ENCODE measurements around the gene POLR2E.
A peak's percentile ranks its signal among the peaks of the same experiment; 100 is the strongest.

POLR2E gene

GRCh38 chr19:1109697-1110671 is 14.8 kb upstream of the POLR2E start:
- DNase-seq = no peak

- DNase-seq = no peak
Observed at GRCh38 chr19:1109032-1109551, 13.9 kb upstream of the POLR2E start.

DNA sequence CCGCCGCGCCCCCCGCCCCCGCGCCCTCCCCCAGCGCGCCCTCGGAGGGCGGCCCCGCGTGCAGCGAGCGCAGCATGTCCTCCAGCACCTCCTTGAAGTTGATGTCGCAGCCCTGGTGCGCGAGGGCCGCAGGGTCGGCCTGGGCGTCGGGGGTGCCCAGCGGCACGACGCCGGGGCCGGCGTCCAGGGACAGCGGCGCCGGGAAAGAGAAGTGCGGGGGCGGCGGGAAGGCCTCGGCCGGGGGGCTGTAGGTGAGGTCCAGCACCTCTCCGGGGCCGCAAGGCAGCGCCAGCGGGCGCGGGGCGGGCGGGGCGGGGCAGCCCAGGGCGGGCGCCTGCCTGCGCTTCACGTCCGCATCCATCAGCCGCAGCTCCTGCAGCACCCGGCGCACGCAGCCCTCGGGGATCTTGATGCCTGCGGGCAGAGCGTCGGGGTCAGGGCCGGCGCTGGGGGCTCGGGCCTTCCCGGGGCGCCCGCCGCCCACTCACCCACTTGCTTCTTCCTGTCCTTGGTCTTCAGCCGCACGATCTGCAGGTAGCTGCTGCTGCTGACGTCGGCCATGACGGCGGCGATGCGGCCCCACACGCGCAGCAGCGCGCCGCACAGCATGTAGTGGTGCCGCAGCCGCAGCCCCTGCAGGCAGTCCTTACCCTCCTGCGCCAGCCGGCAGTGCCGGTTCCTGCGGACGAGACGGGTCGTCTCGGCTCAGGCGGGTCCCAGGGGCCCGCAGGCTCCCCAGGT is 13.3 kb upstream of the POLR2E start:
- no peak for DNase-seq

- DNase-seq = no peak
Observed at GRCh38 chr19:1107661-1108261, 12.6 kb upstream of the POLR2E start.

GRCh38 chr19:1106841-1107660 is 11.9 kb upstream of the POLR2E start:
- DNase-seq = no peak

DNA sequence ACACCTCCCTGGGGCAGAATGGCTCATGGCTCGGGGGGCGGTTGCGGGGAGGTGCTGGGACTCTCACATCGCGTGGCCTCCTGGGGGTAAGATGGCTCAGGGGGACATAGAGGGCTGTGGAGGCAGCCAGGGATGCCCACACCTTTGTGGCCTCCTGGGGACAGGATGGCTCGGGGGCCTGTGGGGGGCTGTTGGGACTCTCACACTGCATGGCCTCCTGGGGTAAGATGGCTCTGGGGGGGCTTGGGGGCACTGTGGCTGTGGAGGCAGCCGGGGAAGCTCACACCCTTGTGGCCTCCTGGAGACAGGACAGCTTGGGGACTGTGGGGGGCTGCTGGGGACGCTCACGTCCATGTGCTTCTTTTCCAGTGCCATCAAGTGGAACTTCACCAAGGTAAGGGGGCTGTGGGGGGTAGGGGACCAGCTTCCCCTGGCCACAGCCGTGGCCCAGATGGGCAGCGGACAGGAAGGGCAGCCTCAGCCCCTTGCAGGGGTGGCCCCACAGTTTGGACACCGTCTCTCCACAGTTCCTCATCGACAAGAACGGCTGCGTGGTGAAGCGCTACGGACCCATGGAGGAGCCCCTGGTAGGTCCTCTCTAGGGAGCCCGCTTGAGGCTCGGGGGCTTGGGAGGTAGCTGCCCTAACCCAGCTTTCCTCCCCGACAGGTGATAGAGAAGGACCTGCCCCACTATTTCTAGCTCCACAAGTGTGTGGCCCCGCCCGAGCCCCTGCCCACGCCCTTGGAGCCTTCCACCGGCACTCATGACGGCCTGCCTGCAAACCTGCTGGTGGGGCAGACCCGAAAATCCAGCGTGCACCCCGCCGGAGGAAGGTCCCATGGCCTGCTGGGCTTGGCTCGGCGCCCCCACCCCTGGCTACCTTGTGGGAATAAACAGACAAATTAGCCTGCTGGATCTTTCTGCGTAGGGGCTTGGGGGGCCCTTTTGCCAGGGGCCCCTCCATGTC is 11.0 kb upstream of the POLR2E start:
- DNase-seq = no peak

GRCh38 chr19:1105008-1105872 is 10.1 kb upstream of the POLR2E start:
- DNase-seq = no peak

DNA sequence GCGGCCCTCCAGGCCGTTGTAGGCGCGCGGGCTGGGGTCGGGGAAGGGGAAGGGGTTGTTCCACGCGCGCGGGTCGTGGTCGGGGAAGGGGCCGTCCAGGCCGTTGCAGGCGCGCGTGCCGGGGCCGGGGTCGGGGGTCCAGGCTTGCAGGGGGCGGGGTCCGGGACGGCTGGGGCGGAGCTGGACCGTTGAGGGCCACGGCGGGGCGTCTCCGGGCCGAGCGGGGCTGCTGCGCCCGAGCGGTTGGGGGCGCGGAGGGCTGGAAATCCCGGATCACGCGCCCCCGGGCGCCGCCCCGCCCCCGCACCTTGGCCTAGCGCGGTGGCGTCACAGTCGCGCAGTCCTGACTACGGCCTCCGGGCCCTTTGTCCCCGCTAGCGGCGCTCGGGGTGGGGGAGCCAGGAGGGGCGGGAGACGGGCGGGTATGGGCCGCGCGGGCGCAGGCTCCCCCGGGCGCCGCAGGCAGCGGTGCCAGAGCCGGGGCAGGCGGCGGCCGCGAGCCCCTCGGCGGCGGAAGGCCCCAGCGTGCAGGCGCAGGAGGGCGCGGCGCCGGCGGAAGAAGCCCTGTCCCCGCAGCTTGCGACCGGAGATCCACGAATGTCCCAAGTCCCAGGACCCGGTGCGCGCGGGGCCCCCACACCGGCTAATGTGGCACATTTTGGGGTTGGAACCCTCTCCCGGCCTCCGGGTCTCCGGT is 9.3 kb upstream of the POLR2E start:
- peak; percentile 57 for DNase-seq

DNA sequence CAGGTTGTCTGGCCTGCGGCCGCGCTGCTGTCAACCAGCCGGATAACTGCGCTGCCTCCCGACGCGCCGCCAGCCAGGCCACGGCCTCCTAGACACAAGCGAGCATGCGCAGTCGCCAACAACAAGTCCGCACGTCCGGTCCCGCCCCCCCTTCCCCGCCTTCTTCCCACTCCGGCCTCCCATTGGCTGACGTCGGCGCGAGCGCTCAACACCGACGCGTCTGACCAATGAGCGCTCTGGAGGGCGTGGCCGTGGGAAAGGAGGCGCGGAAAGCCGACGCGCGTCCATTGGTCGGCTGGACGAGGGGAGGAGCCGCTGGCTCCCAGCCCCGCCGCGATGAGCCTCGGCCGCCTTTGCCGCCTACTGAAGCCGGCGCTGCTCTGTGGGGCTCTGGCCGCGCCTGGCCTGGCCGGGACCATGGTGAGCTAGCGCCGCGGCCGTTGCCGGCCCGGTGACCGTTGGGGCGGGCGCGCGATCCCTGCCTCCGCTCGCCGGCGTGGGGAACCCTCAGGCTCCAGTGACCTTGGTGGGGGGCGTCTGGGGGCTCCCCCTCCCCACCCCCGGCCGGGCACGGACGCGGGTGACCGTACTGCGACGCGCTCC is 8.6 kb upstream of the POLR2E start, which contains the start of gene GPX4:
GPX4 (plus strand) TSS at position 287 of the 603 bp plus-strand sequence; CDS start at position 337, 50 bp downstream.
- peak; percentile 97 for DNase-seq

DNA sequence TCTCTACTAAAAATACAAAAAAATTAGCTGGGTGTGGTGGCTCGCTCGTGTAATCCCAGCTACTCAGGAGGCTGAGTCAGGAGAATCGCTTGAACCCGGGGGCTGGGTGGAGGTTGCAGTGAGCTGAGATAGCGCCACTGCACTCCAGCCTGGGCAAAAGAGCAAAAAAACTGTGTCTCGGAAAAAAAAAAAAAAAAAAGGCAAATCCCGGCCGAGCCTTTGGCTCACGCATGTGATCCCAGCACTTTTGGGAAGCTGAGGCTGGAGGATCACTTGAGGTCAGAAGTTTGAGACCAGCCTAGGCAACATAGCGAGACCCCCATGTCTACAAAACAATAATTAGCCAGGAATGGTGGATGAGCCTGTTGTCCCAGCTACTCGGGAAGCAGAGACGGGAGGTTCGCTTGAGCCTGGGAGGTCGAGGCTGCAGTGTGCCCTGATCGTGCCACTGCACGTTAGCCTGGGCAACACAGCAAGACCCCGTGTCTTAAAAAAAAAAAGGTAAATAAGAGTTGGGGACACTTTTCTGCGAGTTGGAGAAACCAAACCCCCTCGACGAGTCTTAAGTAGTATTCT is 8.0 kb upstream of the POLR2E start:
- no peak for DNase-seq

GRCh38 chr19:1102407-1103131 is 7.4 kb upstream of the POLR2E start:
- no peak for DNase-seq

- DNase-seq = no peak
Observed at GRCh38 chr19:1101337-1101698, 6.1 kb upstream of the POLR2E start.

GRCh38 chr19:1098177-1099051 is 3.2 kb upstream of the POLR2E start:
- peak; percentile 21 for DNase-seq

DNA sequence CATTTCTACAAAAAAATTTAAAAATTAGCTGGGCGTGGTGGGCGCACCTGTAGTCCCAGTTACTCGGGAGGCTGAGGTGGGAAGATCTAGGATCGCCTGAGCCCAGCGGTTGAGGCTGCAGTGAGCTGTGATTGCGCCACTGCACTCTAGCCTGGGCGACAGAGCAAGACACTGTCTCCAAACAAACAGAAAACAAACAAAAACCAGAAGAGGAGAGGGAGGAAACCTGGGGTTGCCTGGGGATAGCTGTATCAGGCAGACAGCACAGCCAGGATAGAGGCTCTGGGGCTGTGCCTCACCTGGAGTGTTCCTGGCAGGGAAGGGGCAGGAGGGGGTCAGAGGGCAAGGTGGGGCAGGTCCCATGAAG is 2.6 kb upstream of the POLR2E start:
- no peak for DNase-seq

- DNase-seq = no peak
Observed at GRCh38 chr19:1094655-1094977, 559 bp downstream of the POLR2E start.

DNA sequence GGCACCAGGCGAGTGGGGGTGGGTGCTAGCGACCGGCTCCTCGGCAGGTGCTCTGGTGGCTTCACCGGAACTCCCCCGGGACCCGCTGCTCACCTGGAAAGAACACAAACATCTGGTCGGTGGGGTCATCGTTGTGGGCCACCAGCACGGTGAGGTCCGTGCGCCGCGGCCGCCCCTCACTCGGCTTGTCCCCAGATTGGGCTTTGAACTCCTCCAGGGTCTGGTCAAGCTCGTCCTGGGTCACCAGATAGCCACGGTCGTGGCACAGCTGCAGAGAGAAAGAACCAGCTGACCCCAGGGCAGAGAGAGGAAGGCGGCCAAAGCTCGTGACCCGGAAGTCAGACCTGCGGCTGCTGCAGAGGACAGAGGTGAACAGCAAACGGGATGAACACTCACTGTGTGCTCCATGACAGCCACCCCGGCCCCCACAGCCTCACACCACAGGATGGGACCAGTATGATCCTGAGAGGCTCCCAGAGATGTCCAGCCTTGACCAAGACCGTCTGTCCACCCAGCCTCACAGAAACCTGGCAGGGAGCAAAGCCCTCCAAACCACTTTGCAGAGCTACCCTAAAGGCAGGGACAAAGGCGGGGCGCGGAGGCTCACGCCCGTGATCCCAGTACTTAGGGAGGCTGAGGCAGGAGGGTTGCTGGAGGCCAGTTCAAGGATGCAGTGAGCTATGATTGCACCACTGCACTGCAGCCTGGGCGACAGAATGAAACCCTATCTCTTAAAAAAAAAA is 1.2 kb downstream of the POLR2E start:
- no peak for DNase-seq

Measured in NCI-H146 (cell line).